ENCODE data around the gene SSTR5.

DNA sequence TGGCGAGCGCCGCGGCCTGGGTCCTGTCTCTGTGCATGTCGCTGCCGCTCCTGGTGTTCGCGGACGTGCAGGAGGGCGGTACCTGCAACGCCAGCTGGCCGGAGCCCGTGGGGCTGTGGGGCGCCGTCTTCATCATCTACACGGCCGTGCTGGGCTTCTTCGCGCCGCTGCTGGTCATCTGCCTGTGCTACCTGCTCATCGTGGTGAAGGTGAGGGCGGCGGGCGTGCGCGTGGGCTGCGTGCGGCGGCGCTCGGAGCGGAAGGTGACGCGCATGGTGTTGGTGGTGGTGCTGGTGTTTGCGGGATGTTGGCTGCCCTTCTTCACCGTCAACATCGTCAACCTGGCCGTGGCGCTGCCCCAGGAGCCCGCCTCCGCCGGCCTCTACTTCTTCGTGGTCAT is 6.8 kb downstream of the SSTR5 start:
- no peak for TF ChIP-seq POLR2A (IDR thresholded peaks at IDR 0.05)
- no peak for TF ChIP-seq CTCF (IDR thresholded peaks at IDR 0.05)
